ENCODE results near the gene LGI4.

Gene LGI4

GRCh38 chr19:35125270-35125717 is 9.6 kb downstream of the LGI4 start:
- Histone ChIP-seq H3K4me3 (ENCODE audit: low read length) (no peak overlapping the region), H3K27me3 (replicated peaks; ENCODE audit: insufficient read depth, low read length) (peaks cover 56% of the 10 kb centered on the region), H2AFZ (ENCODE audit: low read length) (no peak overlapping the region), H3K9me2 (replicated peaks; ENCODE audit: insufficient read depth, low read length) (no peaks in the 10 kb centered on the region), H3K9ac (ENCODE audit: low read length) (no peak overlapping the region), H3F3A (ENCODE audit: insufficient read depth, low read length) (no peaks in the 10 kb centered on the region), H3K36me3 (replicated peaks; ENCODE audit: insufficient read depth, low read length) (no peaks in the 10 kb centered on the region), H3K27ac (ENCODE audit: low read length) (no peak overlapping the region), H3K4me2 (ENCODE audit: low read depth, low read length) (no peak overlapping the region), H3K4me1 (ENCODE audit: low read length) (peaks cover 7% of the 10 kb centered on the region), H4K20me1 (ENCODE audit: insufficient read depth, low read length) (no peaks in the 10 kb centered on the region), H3K9me3 (replicated peaks; ENCODE audit: insufficient read depth, low read length) (no peaks in the 10 kb centered on the region), H3K79me2 (ENCODE audit: low read length) (no peaks in the 10 kb centered on the region)
- TF ChIP-seq CTCF (IDR thresholded peaks at IDR 0.05; ENCODE audit: low read length) (no peak), EZH2phosphoT487 (IDR thresholded peaks at IDR 0.05; ENCODE audit: low read length) (no peak), EZH2 (optimal IDR thresholded peaks at IDR 0.05; ENCODE audit: low read depth, low read length) (no peak)
- DNase-seq, result no peak

- H3K79me2 ChIP-seq (ENCODE audit: low read length), result no peaks in the 10 kb centered on the region
- no peaks in the 10 kb centered on the region for H4K20me1 ChIP-seq (ENCODE audit: insufficient read depth, low read length)
- no peaks in the 10 kb centered on the region for H3K36me3 ChIP-seq (replicated peaks; ENCODE audit: insufficient read depth, low read length)
- peak overlapping the region; percentile 64 for H3K4me3 ChIP-seq (ENCODE audit: low read length)
- H3K4me2 ChIP-seq (ENCODE audit: low read depth, low read length), result peak overlapping the region; percentile 82
- H3K4me1 ChIP-seq (ENCODE audit: low read length), result peaks cover 7% of the 10 kb centered on the region
- H3K9ac ChIP-seq (ENCODE audit: low read length), result peak overlapping the region; percentile 15; the same call in 1 of the 2 replicates
- H3K27me3 ChIP-seq (replicated peaks; ENCODE audit: insufficient read depth, low read length), result peaks cover 56% of the 10 kb centered on the region
- no peaks in the 10 kb centered on the region for H3K9me2 ChIP-seq (replicated peaks; ENCODE audit: insufficient read depth, low read length)
- DNase-seq, result peak; percentile 90
- TF ChIP-seq CTCF (IDR thresholded peaks at IDR 0.05; ENCODE audit: low read length) (no peak), EZH2phosphoT487 (IDR thresholded peaks at IDR 0.05; ENCODE audit: low read length) (no peak), EZH2 (optimal IDR thresholded peaks at IDR 0.05; ENCODE audit: low read depth, low read length) (no peak)
- H2AFZ ChIP-seq (ENCODE audit: low read length), result peak overlapping the region; percentile 95
- H3K9me3 ChIP-seq (replicated peaks; ENCODE audit: insufficient read depth, low read length), result no peaks in the 10 kb centered on the region
- no peaks in the 10 kb centered on the region for H3F3A ChIP-seq (ENCODE audit: insufficient read depth, low read length)
- H3K27ac ChIP-seq (ENCODE audit: low read length), result no peak overlapping the region
Observed at GRCh38 chr19:35124098-35125060, 10.5 kb downstream of the LGI4 start.

DNA sequence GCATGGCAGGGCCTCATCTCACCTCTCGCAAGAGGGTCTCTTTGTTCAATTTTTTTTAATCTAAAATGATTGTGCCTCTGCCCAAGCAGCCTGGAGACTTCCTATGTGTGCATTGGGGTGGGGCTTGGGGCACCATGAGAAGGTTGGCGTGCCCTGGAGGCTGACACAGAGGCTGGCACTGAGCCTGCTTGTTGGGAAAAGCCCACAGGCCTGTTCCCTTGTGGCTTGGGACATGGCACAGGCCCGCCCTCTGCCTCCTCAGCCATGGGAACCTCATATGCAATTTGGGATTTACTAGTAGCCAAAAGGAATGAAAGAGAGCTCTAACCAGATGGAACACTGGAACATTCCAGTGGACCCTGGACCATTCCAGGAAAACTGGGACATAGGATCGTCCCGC is 11.3 kb downstream of the LGI4 start:
- no peak overlapping the region for H3K4me3 ChIP-seq (ENCODE audit: low read length)
- no peak overlapping the region for H3K9ac ChIP-seq (ENCODE audit: low read length)
- no peaks in the 10 kb centered on the region for H3K9me3 ChIP-seq (replicated peaks; ENCODE audit: insufficient read depth, low read length)
- H3K27me3 ChIP-seq (replicated peaks; ENCODE audit: insufficient read depth, low read length), result peaks cover 60% of the 10 kb centered on the region
- DNase-seq, result no peak
- no peaks in the 10 kb centered on the region for H4K20me1 ChIP-seq (ENCODE audit: insufficient read depth, low read length)
- no peaks in the 10 kb centered on the region for H3F3A ChIP-seq (ENCODE audit: insufficient read depth, low read length)
- no peak overlapping the region for H3K27ac ChIP-seq (ENCODE audit: low read length)
- no peak for TF ChIP-seq EZH2 (optimal IDR thresholded peaks at IDR 0.05; ENCODE audit: low read depth, low read length)
- peaks cover 7% of the 10 kb centered on the region for H3K4me1 ChIP-seq (ENCODE audit: low read length)
- H3K9me2 ChIP-seq (replicated peaks; ENCODE audit: insufficient read depth, low read length), result no peaks in the 10 kb centered on the region
- H2AFZ ChIP-seq (ENCODE audit: low read length), result no peak overlapping the region
- no peak overlapping the region for H3K4me2 ChIP-seq (ENCODE audit: low read depth, low read length)
- H3K36me3 ChIP-seq (replicated peaks; ENCODE audit: insufficient read depth, low read length), result no peaks in the 10 kb centered on the region
- H3K79me2 ChIP-seq (ENCODE audit: low read length), result no peaks in the 10 kb centered on the region
